Progenitor cell of endocrine pancreas (in vitro differentiated cells): ENCODE measurements around the gene SRPK2. TPM values are rescaled to one million over a fixed set of nuclear protein-coding genes. Genes with fewer than 3 reads are reported as not detected.
A peak's percentile ranks its signal among the peaks of the same experiment; 100 is the strongest.

Experiments used
- DNase-seq: peaks from one replicate; pipeline ENCODE4 v3.0.0; 2021; ENCODE audit warnings: low spot score; ENCODE audit not compliant: unreplicated experiment
- H3K27ac Mint-ChIP-seq: 2 replicates; pipeline ENCODE4 v1.8.0; 2021; ENCODE audit warnings: mild to moderate bottlenecking, moderate library complexity, mixed read lengths
- H3K27me3 Mint-ChIP-seq: 2 replicates; pipeline ENCODE4 v1.8.0; 2021; ENCODE audit warnings: mixed read lengths
- H3K36me3 Mint-ChIP-seq: 2 replicates; pipeline ENCODE4 v1.8.0; 2022; ENCODE audit warnings: mixed read lengths; ENCODE audit not compliant: insufficient read depth
- H3K4me1 Mint-ChIP-seq: 2 replicates; pipeline ENCODE4 v1.8.0; 2021; ENCODE audit warnings: low read depth, mixed read lengths
- H3K4me3 Mint-ChIP-seq: 2 replicates; pipeline ENCODE4 v1.8.0; 2021; ENCODE audit warnings: low read depth, mild to moderate bottlenecking, moderate library complexity, mixed read lengths
- H3K9me3 Mint-ChIP-seq: 2 replicates; pipeline ENCODE4 v1.8.0; 2021; ENCODE audit warnings: low read depth, mixed read lengths
- total RNA-seq: library from RNA; stranded (reverse); gene quantifications from 2 replicates; pipeline ENCODE4 v1.2.1, GENCODE V29; 2021
- TF ChIP-seq, protein P1 (sequence below): fragments of 200-600 bp; sonication (generic); IDR thresholded peaks from one replicate; pipeline ENCODE4 v1.5.0; 2021; ENCODE audit warnings: antibody characterized with exemption, mild to moderate bottlenecking; ENCODE audit not compliant: unreplicated experiment

SRPK2 gene
- total RNA-seq, 1 donor from 2014 or later, result 78.8 TPM

DNA sequence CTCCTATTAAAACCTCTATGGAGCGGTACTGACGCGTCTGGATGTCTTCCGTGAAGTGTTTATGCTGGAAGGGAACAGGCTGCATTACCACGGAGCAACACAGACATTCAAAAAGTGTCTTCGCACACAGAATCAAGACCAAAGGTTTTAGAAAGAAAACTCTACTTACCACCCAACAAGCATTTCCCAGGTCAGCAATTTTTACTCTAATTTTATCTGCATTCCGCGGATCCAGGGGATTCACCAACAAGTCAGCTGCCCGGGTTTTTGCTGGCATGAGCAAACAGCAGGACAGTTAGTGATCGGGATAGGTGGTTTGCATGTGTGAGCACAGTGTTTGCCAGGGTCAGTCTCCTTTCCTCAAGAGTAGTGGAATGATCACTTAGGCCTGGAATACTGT is 255.9 kb downstream of the SRPK2 start:
- TF ChIP-seq, protein P1, sequence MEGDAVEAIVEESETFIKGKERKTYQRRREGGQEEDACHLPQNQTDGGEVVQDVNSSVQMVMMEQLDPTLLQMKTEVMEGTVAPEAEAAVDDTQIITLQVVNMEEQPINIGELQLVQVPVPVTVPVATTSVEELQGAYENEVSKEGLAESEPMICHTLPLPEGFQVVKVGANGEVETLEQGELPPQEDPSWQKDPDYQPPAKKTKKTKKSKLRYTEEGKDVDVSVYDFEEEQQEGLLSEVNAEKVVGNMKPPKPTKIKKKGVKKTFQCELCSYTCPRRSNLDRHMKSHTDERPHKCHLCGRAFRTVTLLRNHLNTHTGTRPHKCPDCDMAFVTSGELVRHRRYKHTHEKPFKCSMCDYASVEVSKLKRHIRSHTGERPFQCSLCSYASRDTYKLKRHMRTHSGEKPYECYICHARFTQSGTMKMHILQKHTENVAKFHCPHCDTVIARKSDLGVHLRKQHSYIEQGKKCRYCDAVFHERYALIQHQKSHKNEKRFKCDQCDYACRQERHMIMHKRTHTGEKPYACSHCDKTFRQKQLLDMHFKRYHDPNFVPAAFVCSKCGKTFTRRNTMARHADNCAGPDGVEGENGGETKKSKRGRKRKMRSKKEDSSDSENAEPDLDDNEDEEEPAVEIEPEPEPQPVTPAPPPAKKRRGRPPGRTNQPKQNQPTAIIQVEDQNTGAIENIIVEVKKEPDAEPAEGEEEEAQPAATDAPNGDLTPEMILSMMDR, result no peak
- no peak overlapping the region for H3K27ac Mint-ChIP-seq
- DNase-seq, result no peak

DNA sequence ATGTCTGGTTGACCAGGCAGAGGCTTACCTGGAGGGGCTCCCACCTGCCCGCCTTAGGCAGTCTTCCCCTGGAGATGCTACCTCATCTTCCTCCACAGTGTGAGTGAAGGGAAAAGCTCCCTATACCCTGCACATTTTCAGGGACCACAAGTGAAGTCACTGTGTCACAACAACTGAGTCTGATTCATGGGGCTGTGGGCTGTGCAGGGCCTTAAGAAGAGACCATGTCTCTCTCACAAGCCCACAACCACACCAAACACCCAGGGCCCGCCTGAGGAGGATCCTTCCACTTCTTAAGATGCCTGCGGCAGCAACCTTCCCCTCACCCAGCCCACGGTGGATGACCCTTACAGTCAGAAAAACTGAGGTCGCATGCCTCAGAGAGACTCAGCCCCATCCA is 256.4 kb downstream of the SRPK2 start:
- Mint-ChIP-seq H3K9me3 (no peaks in the 10 kb centered on the region), H3K27ac (no peak overlapping the region), H3K36me3 (peaks cover 10% of the 10 kb centered on the region), H3K4me3 (no peak overlapping the region), H3K4me1 (peaks cover 4% of the 10 kb centered on the region), H3K27me3 (no peaks in the 10 kb centered on the region)
- TF ChIP-seq, protein P1, result no peak
- DNase-seq, result no peak

More for the DNA sequence above, 255.9 kb downstream of the SRPK2 start:
- Mint-ChIP-seq H3K4me1 (peaks cover 4% of the 10 kb centered on the region), H3K9me3 (no peaks in the 10 kb centered on the region), H3K36me3 (peaks cover 11% of the 10 kb centered on the region), H3K4me3 (no peak overlapping the region), H3K27me3 (no peaks in the 10 kb centered on the region)

DNA sequence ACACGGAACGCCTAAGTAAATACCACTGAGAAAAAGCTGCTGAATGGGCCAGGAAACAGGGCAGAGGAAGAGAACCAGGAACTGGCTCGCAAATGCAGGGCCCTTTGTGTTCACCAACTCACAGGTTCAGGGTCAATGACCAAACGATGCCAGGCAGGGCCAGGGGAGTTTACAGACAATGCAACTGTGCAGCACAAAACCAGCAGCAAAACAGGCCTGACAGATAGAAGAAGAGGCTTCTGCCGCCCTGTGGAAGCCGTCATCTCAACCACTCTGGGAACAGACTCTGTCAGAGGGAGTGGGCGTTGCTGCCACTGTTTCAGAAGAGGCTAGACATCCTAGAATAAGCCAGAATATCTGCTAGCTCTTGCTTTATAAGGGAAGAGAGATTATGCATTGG is 256.8 kb downstream of the SRPK2 start:
- Mint-ChIP-seq H3K27me3 (no peaks in the 10 kb centered on the region), H3K27ac (peak overlapping the region; percentile 39), H3K9me3 (no peaks in the 10 kb centered on the region), H3K4me1 (peaks cover 4% of the 10 kb centered on the region), H3K4me3 (no peak overlapping the region), H3K36me3 (peaks cover 10% of the 10 kb centered on the region)
- no peak for DNase-seq
- TF ChIP-seq, protein P1, result no peak

GRCh38 chr7:105131033-105131656 is 257.6 kb downstream of the SRPK2 start:
- no peak for DNase-seq
- Mint-ChIP-seq H3K9me3 (no peaks in the 10 kb centered on the region), H3K4me1 (peaks cover 2% of the 10 kb centered on the region), H3K27ac (no peak overlapping the region), H3K4me3 (no peak overlapping the region), H3K27me3 (no peaks in the 10 kb centered on the region), H3K36me3 (peaks cover 11% of the 10 kb centered on the region)
- TF ChIP-seq, protein P1, result no peak

- Mint-ChIP-seq H3K4me3 (no peak overlapping the region), H3K4me1 (peaks cover 2% of the 10 kb centered on the region), H3K27me3 (no peaks in the 10 kb centered on the region), H3K36me3 (peaks cover 15% of the 10 kb centered on the region), H3K9me3 (no peaks in the 10 kb centered on the region), H3K27ac (no peak overlapping the region)
- no peak for DNase-seq
- TF ChIP-seq, protein P1, result no peak
Observed at GRCh38 chr7:105130580-105130979, 258.1 kb downstream of the SRPK2 start.
